Measurements from ENCODE around the gene PPP1R12A.

DNA sequence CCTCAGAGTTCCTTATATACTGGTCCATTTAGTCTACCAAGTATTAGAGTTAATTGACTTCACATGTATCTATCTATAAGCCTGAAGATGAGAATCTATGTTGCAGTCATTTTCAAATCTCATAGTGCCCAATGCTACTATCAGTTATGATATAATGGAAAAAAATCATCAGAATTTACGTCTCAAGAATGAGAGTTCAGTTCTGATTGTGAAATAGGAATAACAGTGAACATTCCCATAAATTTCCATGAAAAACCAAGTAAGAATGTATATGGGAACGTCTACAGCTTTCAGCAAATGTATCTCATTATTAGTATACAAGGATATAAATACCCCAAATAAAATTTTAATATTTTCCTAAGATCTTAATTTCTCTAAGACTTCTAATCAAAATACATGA lies 77.2 kb downstream of the PPP1R12A start:
- no peak for TF ChIP-seq TAF1 (IDR thresholded peaks at IDR 0.05; ENCODE audit: borderline replicate concordance, insufficient read depth, low read length)
- no peak for TF ChIP-seq POLR2AphosphoS5 (IDR thresholded peaks at IDR 0.05; ENCODE audit: low read depth, low read length)
- no peak for TF ChIP-seq SIN3A (IDR thresholded peaks at IDR 0.05; ENCODE audit: borderline replicate concordance, insufficient read depth, low read length)

All from PFSK-1 (cell line).